Measurements from ENCODE around the gene PRDM16.

The PRDM16 gene

GRCh38 chr1:3151456-3151855 is 82.5 kb downstream of the PRDM16 start:
- TF ChIP-seq, protein P1, sequence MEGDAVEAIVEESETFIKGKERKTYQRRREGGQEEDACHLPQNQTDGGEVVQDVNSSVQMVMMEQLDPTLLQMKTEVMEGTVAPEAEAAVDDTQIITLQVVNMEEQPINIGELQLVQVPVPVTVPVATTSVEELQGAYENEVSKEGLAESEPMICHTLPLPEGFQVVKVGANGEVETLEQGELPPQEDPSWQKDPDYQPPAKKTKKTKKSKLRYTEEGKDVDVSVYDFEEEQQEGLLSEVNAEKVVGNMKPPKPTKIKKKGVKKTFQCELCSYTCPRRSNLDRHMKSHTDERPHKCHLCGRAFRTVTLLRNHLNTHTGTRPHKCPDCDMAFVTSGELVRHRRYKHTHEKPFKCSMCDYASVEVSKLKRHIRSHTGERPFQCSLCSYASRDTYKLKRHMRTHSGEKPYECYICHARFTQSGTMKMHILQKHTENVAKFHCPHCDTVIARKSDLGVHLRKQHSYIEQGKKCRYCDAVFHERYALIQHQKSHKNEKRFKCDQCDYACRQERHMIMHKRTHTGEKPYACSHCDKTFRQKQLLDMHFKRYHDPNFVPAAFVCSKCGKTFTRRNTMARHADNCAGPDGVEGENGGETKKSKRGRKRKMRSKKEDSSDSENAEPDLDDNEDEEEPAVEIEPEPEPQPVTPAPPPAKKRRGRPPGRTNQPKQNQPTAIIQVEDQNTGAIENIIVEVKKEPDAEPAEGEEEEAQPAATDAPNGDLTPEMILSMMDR (IDR thresholded peaks at IDR 0.05; ENCODE audit: insufficient read depth, missing control alignments), result no peak
- FAIRE-seq (no peak), DNase-seq (ENCODE audit: insufficient read length, low spot score) (no peak)

DNA sequence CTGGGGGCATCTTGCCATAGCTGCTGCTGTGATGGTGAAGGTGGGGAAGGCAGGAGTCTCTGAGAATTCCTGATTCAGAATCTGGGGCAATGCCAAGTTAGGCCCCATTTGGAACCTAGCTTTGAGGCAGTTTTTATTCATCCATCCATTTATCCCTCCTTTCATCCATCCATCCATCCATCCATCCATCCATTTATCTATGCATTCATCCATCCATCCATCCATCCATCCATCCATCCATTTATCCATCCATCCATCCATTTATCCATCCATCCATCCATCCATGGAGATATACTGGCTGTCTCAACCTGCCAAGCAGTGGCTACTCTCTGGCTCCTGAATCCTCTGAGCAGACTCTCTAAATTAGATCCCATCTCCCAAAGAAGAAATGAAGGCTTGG is 83.1 kb downstream of the PRDM16 start:
- DNase-seq (ENCODE audit: insufficient read length, low spot score), result no peak
- FAIRE-seq, result no peak
- TF ChIP-seq, protein P1 (IDR thresholded peaks at IDR 0.05; ENCODE audit: insufficient read depth, missing control alignments), result no peak

- no peak for FAIRE-seq
- TF ChIP-seq, protein P1 (IDR thresholded peaks at IDR 0.05; ENCODE audit: insufficient read depth, missing control alignments), result no peak
- no peak for DNase-seq (ENCODE audit: insufficient read length, low spot score)
These were observed 84.2 kb downstream of the PRDM16 start for GRCh38 chr1:3153197-3153596.

- FAIRE-seq, result no peak
- TF ChIP-seq, protein P1 (IDR thresholded peaks at IDR 0.05; ENCODE audit: insufficient read depth, missing control alignments), result no peak
These were observed 85.1 kb downstream of the PRDM16 start for GRCh38 chr1:3153902-3154795.

GRCh38 chr1:3155056-3155925 is 86.3 kb downstream of the PRDM16 start:
- FAIRE-seq, result no peak
- no peak for DNase-seq (ENCODE audit: insufficient read length, low spot score)
- TF ChIP-seq, protein P1 (IDR thresholded peaks at IDR 0.05; ENCODE audit: insufficient read depth, missing control alignments), result no peak

More at GRCh38 chr1:3153902-3154795, 85.1 kb downstream of the PRDM16 start:
- DNase-seq (ENCODE audit: insufficient read length, low spot score), result no peak

GRCh38 chr1:3155926-3156220 is 86.9 kb downstream of the PRDM16 start:
- DNase-seq (ENCODE audit: insufficient read length, low spot score), result no peak
- FAIRE-seq, result no peak
- TF ChIP-seq, protein P1 (IDR thresholded peaks at IDR 0.05; ENCODE audit: insufficient read depth, missing control alignments), result no peak
